GM12801 (cell line): ENCODE data around the gene OCA2.

Experiments
- CTCF ChIP-seq: IDR thresholded peaks from one replicate; pipeline ENCODE4 v1.5.1; 2011; ENCODE audit warnings: control low read depth; ENCODE audit not compliant: insufficient read length; ENCODE audit errors: extremely low read depth

OCA2 gene

GRCh38 chr15:27961801-27962200, 137.3 kb downstream of the OCA2 start:
- TF ChIP-seq CTCF: no peak

GRCh38 chr15:27958911-27959578, 140.1 kb downstream of the OCA2 start:
- TF ChIP-seq CTCF: no peak

GRCh38 chr15:27956285-27956684, 142.8 kb downstream of the OCA2 start:
- no peak for TF ChIP-seq CTCF

- no peak for TF ChIP-seq CTCF
Measured at GRCh38 chr15:27955087-27955486, 144.0 kb downstream of the OCA2 start.

GRCh38 chr15:27951191-27951890, 147.8 kb downstream of the OCA2 start:
- no peak for TF ChIP-seq CTCF

GRCh38 chr15:27949089-27949488, 150.0 kb downstream of the OCA2 start:
- TF ChIP-seq CTCF: no peak

- TF ChIP-seq CTCF: no peak
Measured at GRCh38 chr15:27939246-27939645, 159.9 kb downstream of the OCA2 start.
